ENCODE measurements around the gene GCNT1. TPM values are rescaled to one million over a fixed set of nuclear protein-coding genes. Genes with fewer than 3 reads are reported as not detected.
A peak's percentile ranks its signal among the peaks of the same experiment; 100 is the strongest.
"Not testable (repeated sequence)": the region's sequence is repeated elsewhere in the genome, so short reads cannot be mapped to it uniquely, and the experiment has no call there.

Gene GCNT1
- total RNA-seq, 1 donor from 2014 or later, result 9.8 TPM

GRCh38 chr9:76454311-76454710, 4.7 kb upstream of the GCNT1 start:
- peaks cover 6% of the 10 kb centered on the region for H3K36me3 Mint-ChIP-seq (ENCODE audit: low read depth)
- H3K27ac Mint-ChIP-seq, result no peak overlapping the region
- peaks cover 4% of the 10 kb centered on the region for H3K9me3 Mint-ChIP-seq
- DNase-seq, result no peak
- H3K4me1 Mint-ChIP-seq, result peaks cover 22% of the 10 kb centered on the region
- intact Hi-C loops (cut with micrococcal nuclease), result no loop called here
- no peaks in the 10 kb centered on the region for H3K27me3 Mint-ChIP-seq
- no peak overlapping the region for H3K4me3 Mint-ChIP-seq

GRCh38 chr9:76456202-76456926, 2.6 kb upstream of the GCNT1 start:
- Mint-ChIP-seq H3K4me1 (peaks cover 26% of the 10 kb centered on the region), H3K36me3 (ENCODE audit: low read depth) (peaks cover 7% of the 10 kb centered on the region), H3K27me3 (no peaks in the 10 kb centered on the region), H3K27ac (no peak overlapping the region), H3K9me3 (peaks cover 4% of the 10 kb centered on the region), H3K4me3 (no peak overlapping the region)
- DNase-seq, result peak; percentile 85
- intact Hi-C loops (cut with micrococcal nuclease), result loop anchor here (5.0 kb wide), 1 partner anchor 121 kb away; no protein-coding TSS in a partner anchor

GRCh38 chr9:76459694-76460635, 983 bp downstream of the GCNT1 start:
- DNase-seq, result peak; percentile 65
- intact Hi-C loops (cut with micrococcal nuclease), result loop anchor here (1.0 to 5.0 kb wide), 4 partner anchors 19 to 191 kb away; partner anchors contain the start of gene RFK
- Mint-ChIP-seq H3K36me3 (ENCODE audit: low read depth) (peaks cover 7% of the 10 kb centered on the region), H3K27ac (peak overlapping the region; percentile 88), H3K4me1 (peaks cover 27% of the 10 kb centered on the region), H3K9me3 (no peaks in the 10 kb centered on the region), H3K4me3 (peak overlapping the region; percentile 92), H3K27me3 (no peaks in the 10 kb centered on the region)

- intact Hi-C loops (cut with micrococcal nuclease), result no loop called here
- H3K36me3 Mint-ChIP-seq (ENCODE audit: low read depth), result peaks cover 14% of the 10 kb centered on the region
- no peaks in the 10 kb centered on the region for H3K27me3 Mint-ChIP-seq
- no peak for DNase-seq
- H3K4me1 Mint-ChIP-seq, result peaks cover 27% of the 10 kb centered on the region
- no peaks in the 10 kb centered on the region for H3K9me3 Mint-ChIP-seq
- H3K27ac Mint-ChIP-seq, result no peak overlapping the region
- no peak overlapping the region for H3K4me3 Mint-ChIP-seq
These were observed 3.1 kb downstream of the GCNT1 start for GRCh38 chr9:76462126-76462525.

- Mint-ChIP-seq H3K27me3 (no peaks in the 10 kb centered on the region), H3K9me3 (no peaks in the 10 kb centered on the region), H3K4me1 (peaks cover 27% of the 10 kb centered on the region), H3K4me3 (no peak overlapping the region), H3K27ac (peak overlapping the region; percentile 35), H3K36me3 (ENCODE audit: low read depth) (peaks cover 16% of the 10 kb centered on the region)
- intact Hi-C loops (cut with micrococcal nuclease), result no loop called here
- no peak for DNase-seq
These were observed 4.2 kb downstream of the GCNT1 start for GRCh38 chr9:76463211-76463610.

- intact Hi-C loops (cut with micrococcal nuclease), result no loop called here
- DNase-seq, result no peak
- peaks cover 16% of the 10 kb centered on the region for H3K36me3 Mint-ChIP-seq (ENCODE audit: low read depth)
- H3K4me3 Mint-ChIP-seq, result no peak overlapping the region
- H3K27me3 Mint-ChIP-seq, result no peaks in the 10 kb centered on the region
- no peaks in the 10 kb centered on the region for H3K9me3 Mint-ChIP-seq
- H3K4me1 Mint-ChIP-seq, result peaks cover 21% of the 10 kb centered on the region
- H3K27ac Mint-ChIP-seq, result no peak overlapping the region
These were observed 5.7 kb downstream of the GCNT1 start for GRCh38 chr9:76464706-76465105.

- H3K4me3 Mint-ChIP-seq, result no peak overlapping the region
- peaks cover 14% of the 10 kb centered on the region for H3K4me1 Mint-ChIP-seq
- no peaks in the 10 kb centered on the region for H3K27me3 Mint-ChIP-seq
- no peak for DNase-seq
- peaks cover 15% of the 10 kb centered on the region for H3K36me3 Mint-ChIP-seq (ENCODE audit: low read depth)
- H3K9me3 Mint-ChIP-seq, result no peaks in the 10 kb centered on the region
- H3K27ac Mint-ChIP-seq, result no peak overlapping the region
- intact Hi-C loops (cut with micrococcal nuclease), result no loop called here
These were observed 6.7 kb downstream of the GCNT1 start for GRCh38 chr9:76465442-76466298.

- Mint-ChIP-seq H3K27me3 (no peaks in the 10 kb centered on the region), H3K27ac (no peak overlapping the region), H3K36me3 (ENCODE audit: low read depth) (peaks cover 15% of the 10 kb centered on the region), H3K4me3 (no peak overlapping the region), H3K9me3 (no peaks in the 10 kb centered on the region), H3K4me1 (peaks cover 14% of the 10 kb centered on the region)
- no peak for DNase-seq
- intact Hi-C loops (cut with micrococcal nuclease), result no loop called here
These were observed 7.3 kb downstream of the GCNT1 start for GRCh38 chr9:76466299-76466605.

GRCh38 chr9:76474419-76474818, 15.4 kb downstream of the GCNT1 start:
- Mint-ChIP-seq H3K9me3 (peaks cover 10% of the 10 kb centered on the region), H3K4me3 (no peak overlapping the region), H3K27me3 (no peaks in the 10 kb centered on the region), H3K36me3 (ENCODE audit: low read depth) (peaks cover 19% of the 10 kb centered on the region), H3K27ac (no peak overlapping the region), H3K4me1 (peaks cover 4% of the 10 kb centered on the region)
- no peak for DNase-seq
- intact Hi-C loops (cut with micrococcal nuclease), result no loop called here

GRCh38 chr9:76475686-76476085, 16.7 kb downstream of the GCNT1 start:
- Mint-ChIP-seq H3K27ac (no peak overlapping the region), H3K36me3 (ENCODE audit: low read depth) (peaks cover 25% of the 10 kb centered on the region), H3K9me3 (peaks cover 10% of the 10 kb centered on the region), H3K27me3 (no peaks in the 10 kb centered on the region), H3K4me1 (peaks cover 4% of the 10 kb centered on the region), H3K4me3 (no peak overlapping the region)
- intact Hi-C loops (cut with micrococcal nuclease), result no loop called here
- no peak for DNase-seq

GRCh38 chr9:76477818-76478217, 18.8 kb downstream of the GCNT1 start:
- not testable (repeated sequence) for H3K4me1 Mint-ChIP-seq, H3K27me3 Mint-ChIP-seq

GRCh38 chr9:76478226-76478625, 19.2 kb downstream of the GCNT1 start:
- DNase-seq, result no peak
- Mint-ChIP-seq H3K9me3 (peaks cover 10% of the 10 kb centered on the region), H3K27ac (no peak overlapping the region), H3K4me3 (no peak overlapping the region), H3K4me1 (no peaks in the 10 kb centered on the region), H3K27me3 (no peaks in the 10 kb centered on the region), H3K36me3 (ENCODE audit: low read depth) (peaks cover 25% of the 10 kb centered on the region)
- intact Hi-C loops (cut with micrococcal nuclease), result no loop called here

More at GRCh38 chr9:76477818-76478217, 18.8 kb downstream of the GCNT1 start:
- Mint-ChIP-seq H3K36me3 (ENCODE audit: low read depth) (peaks cover 25% of the 10 kb centered on the region), H3K9me3 (peaks cover 10% of the 10 kb centered on the region)
- H3K4me3 Mint-ChIP-seq; DNase-seq; intact Hi-C loops (cut with micrococcal nuclease); H3K27ac Mint-ChIP-seq: not testable (repeated sequence)

GRCh38 chr9:76479337-76479736, 20.4 kb downstream of the GCNT1 start:
- H3K4me1 Mint-ChIP-seq; DNase-seq; H3K27me3 Mint-ChIP-seq; H3K4me3 Mint-ChIP-seq; intact Hi-C loops (cut with micrococcal nuclease); H3K27ac Mint-ChIP-seq: not testable (repeated sequence)
- Mint-ChIP-seq H3K9me3 (peaks cover 10% of the 10 kb centered on the region), H3K36me3 (ENCODE audit: low read depth) (peaks cover 28% of the 10 kb centered on the region)
